ENCODE measurements around the gene STIMATE. TPM values are rescaled to one million over a fixed set of nuclear protein-coding genes. Genes with fewer than 3 reads are reported as not detected.

Gene STIMATE
- total RNA-seq, 4 donors from 2014 or later = 15.9 to 25.7 (median 19.3) TPM

DNA sequence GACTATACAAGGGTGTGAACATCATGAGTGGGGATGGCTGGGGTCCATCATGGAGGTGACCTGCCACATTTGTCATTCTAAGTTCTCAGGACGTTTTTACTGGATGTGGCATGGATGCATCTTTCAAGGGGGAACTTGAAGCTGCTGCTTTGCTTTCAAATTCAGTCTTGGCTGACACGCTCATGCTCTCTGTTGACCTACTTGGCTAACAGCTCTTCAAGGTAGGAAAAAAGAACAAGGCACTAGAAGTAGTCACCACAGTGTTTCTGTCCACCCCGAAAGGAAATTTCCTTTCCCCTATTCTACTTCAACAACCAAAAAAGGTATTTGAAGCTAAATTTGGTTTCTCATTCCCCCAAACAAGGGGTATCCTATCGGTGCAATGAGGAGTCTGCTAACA is 15.0 kb downstream of the STIMATE start:
- Histone ChIP-seq H3K4me3 (no peak overlapping the region), H3K9me3 (no peaks in the 10 kb centered on the region), H3K27me3 (no peaks in the 10 kb centered on the region), H3K27ac (no peak overlapping the region), H3K4me1 (no peaks in the 10 kb centered on the region), H3K36me3 (no peaks in the 10 kb centered on the region)
- DNase-seq (ENCODE audit: low spot score in 2 of 2) = no peak
- TF ChIP-seq POLR2AphosphoS5 (IDR thresholded peaks at IDR 0.05) = no peak
- TF ChIP-seq, protein P1, sequence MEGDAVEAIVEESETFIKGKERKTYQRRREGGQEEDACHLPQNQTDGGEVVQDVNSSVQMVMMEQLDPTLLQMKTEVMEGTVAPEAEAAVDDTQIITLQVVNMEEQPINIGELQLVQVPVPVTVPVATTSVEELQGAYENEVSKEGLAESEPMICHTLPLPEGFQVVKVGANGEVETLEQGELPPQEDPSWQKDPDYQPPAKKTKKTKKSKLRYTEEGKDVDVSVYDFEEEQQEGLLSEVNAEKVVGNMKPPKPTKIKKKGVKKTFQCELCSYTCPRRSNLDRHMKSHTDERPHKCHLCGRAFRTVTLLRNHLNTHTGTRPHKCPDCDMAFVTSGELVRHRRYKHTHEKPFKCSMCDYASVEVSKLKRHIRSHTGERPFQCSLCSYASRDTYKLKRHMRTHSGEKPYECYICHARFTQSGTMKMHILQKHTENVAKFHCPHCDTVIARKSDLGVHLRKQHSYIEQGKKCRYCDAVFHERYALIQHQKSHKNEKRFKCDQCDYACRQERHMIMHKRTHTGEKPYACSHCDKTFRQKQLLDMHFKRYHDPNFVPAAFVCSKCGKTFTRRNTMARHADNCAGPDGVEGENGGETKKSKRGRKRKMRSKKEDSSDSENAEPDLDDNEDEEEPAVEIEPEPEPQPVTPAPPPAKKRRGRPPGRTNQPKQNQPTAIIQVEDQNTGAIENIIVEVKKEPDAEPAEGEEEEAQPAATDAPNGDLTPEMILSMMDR (IDR thresholded peaks at IDR 0.05) = no peak
- no peak for TF ChIP-seq EP300 (IDR thresholded peaks at IDR 0.05)
- TF ChIP-seq POLR2A (IDR thresholded peaks at IDR 0.05) = no peak
- 98% methylated on average over 4 of the region's 4 CpGs for WGBS

DNA sequence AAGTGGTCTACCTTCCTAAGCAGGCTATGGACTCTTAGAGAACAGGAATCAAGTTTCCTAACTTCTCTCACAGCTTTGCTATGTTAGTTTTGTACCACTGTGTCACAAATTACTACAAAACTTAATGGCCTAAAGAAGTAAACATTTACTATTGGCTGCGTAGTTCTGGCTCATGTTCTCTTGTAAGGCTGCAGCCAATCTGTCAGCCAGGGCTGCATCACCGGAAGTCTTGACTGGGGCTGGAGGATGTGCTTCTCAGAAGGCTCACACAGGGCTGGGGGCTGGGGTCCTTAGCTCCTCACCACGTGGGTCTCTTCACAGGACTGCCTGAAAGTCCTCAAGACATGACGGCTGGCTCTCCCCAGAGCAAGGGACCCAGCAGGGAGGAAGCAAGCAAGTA is 15.5 kb downstream of the STIMATE start:
- H3K4me1 ChIP-seq = no peaks in the 10 kb centered on the region
- no peaks in the 10 kb centered on the region for H3K36me3 ChIP-seq
- 82% methylated on average over 4 of the region's 4 CpGs for WGBS
- H3K27ac ChIP-seq = no peak overlapping the region
- DNase-seq (ENCODE audit: low spot score in 2 of 2) = no peak
- no peak overlapping the region for H3K4me3 ChIP-seq
- no peaks in the 10 kb centered on the region for H3K27me3 ChIP-seq
- TF ChIP-seq, protein P1 (IDR thresholded peaks at IDR 0.05) = no peak
- TF ChIP-seq EP300 (IDR thresholded peaks at IDR 0.05) = no peak
- no peak for TF ChIP-seq POLR2A (IDR thresholded peaks at IDR 0.05)
- no peak for TF ChIP-seq POLR2AphosphoS5 (IDR thresholded peaks at IDR 0.05)
- H3K9me3 ChIP-seq = no peaks in the 10 kb centered on the region

DNA sequence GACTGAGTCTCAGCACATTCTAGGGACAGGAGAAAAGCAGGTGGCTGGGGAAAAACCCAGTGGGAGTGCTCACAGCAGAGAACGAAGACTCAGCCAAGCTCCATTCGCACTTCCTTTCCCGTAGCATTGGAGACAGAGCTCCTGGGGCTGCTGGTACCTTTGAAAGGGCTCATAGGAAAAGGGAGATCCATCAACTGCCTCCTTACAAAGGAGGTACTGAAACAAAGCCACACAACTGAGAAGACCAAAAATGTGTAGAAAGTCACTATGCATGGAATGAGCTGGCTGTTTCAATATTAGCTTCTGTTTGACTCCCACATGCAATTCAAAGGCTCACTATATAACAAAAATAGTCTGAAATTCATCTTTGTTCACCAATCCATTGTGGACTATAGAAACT is 16.9 kb downstream of the STIMATE start:
- DNase-seq (ENCODE audit: low spot score in 2 of 2) = no peak
- no peak overlapping the region for H3K4me3 ChIP-seq
- 89% methylated on average over 3 of the region's 3 CpGs for WGBS
- no peak for TF ChIP-seq EP300 (IDR thresholded peaks at IDR 0.05)
- TF ChIP-seq POLR2A (IDR thresholded peaks at IDR 0.05) = no peak
- TF ChIP-seq, protein P1 (IDR thresholded peaks at IDR 0.05) = no peak
- no peak for TF ChIP-seq POLR2AphosphoS5 (IDR thresholded peaks at IDR 0.05)
- no peaks in the 10 kb centered on the region for H3K4me1 ChIP-seq
- no peaks in the 10 kb centered on the region for H3K9me3 ChIP-seq
- no peak overlapping the region for H3K27ac ChIP-seq
- H3K27me3 ChIP-seq = no peaks in the 10 kb centered on the region
- H3K36me3 ChIP-seq = no peaks in the 10 kb centered on the region

DNA sequence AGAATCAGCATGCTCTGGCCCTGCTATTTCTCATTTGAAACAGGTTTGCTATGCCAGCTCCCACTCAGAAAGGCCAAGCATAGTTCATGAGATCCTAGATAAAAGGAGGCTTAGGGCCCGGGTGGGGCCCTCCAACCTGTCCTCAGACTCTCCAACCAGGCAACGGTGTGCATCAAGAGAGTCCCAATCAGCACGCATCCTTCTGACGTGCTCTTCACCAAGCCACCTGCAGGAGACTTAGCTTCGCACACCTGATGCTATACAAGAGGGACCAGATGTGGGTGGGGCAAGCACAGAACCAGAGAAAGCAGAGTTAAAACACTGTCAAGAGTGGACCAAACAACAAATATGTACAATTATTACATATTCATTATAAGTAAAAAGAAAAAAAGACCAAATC is 17.3 kb downstream of the STIMATE start:
- WGBS = 88% methylated on average over 5 of the region's 5 CpGs
- no peaks in the 10 kb centered on the region for H3K4me1 ChIP-seq
- no peaks in the 10 kb centered on the region for H3K9me3 ChIP-seq
- TF ChIP-seq, protein P1 (IDR thresholded peaks at IDR 0.05) = no peak
- TF ChIP-seq POLR2A (IDR thresholded peaks at IDR 0.05) (no peak), POLR2AphosphoS5 (IDR thresholded peaks at IDR 0.05) (no peak), EP300 (IDR thresholded peaks at IDR 0.05) (no peak)
- no peaks in the 10 kb centered on the region for H3K36me3 ChIP-seq
- no peak overlapping the region for H3K27ac ChIP-seq
- no peaks in the 10 kb centered on the region for H3K27me3 ChIP-seq
- no peak for DNase-seq (ENCODE audit: low spot score in 2 of 2)
- H3K4me3 ChIP-seq = no peak overlapping the region

DNA sequence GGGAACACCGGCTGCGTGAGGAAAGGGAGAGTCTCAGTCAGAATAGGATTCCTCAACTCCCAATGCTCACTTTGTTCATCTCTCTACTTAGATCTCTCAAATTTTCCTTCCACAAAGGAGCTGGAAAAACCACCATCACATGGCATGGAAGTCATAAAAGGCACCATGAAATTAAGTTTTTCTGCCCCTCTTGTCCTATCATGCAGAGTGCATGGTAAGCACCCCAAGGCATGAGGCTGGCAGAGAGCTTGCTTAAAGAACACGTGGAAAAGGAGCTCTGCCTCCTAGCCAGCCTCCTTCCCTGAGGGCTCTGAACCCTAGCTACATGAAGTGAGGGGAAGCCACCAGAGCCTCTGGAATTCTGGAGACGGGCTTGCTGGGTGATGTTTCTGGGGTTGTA is 17.8 kb downstream of the STIMATE start:
- H3K4me1 ChIP-seq = no peaks in the 10 kb centered on the region
- no peaks in the 10 kb centered on the region for H3K36me3 ChIP-seq
- no peaks in the 10 kb centered on the region for H3K27me3 ChIP-seq
- no peak overlapping the region for H3K27ac ChIP-seq
- H3K9me3 ChIP-seq = no peaks in the 10 kb centered on the region
- DNase-seq (ENCODE audit: low spot score in 2 of 2) = no peak
- TF ChIP-seq, protein P1 (IDR thresholded peaks at IDR 0.05) = no peak
- TF ChIP-seq POLR2A (IDR thresholded peaks at IDR 0.05) = no peak
- no peak for TF ChIP-seq POLR2AphosphoS5 (IDR thresholded peaks at IDR 0.05)
- no peak for TF ChIP-seq EP300 (IDR thresholded peaks at IDR 0.05)
- no peak overlapping the region for H3K4me3 ChIP-seq
- 82% methylated on average over 4 of the region's 4 CpGs for WGBS
